ENCODE results near the gene COL12A1.

Gene COL12A1

DNA sequence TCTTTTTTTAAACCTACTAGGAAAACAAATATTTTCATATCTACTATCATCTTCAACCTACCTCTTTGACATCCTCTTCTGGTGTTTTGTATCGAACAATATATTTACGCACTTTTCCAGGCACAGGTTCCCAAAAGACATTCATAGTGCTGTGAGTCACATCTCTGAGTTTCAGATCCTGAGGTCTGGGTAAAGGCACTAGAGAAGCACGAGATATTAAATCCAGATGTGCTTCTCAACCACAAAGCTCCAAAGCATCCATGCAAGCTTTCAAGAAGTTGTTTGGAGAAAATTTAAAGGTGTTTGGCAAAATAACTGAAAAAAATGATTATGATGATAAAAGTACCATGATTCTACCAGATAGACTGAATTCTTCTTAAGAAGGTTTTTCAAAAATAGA is 62.7 kb downstream of the COL12A1 start:
- DNase-seq (ENCODE audit: low read depth in 2 of 2): no peak

DNA sequence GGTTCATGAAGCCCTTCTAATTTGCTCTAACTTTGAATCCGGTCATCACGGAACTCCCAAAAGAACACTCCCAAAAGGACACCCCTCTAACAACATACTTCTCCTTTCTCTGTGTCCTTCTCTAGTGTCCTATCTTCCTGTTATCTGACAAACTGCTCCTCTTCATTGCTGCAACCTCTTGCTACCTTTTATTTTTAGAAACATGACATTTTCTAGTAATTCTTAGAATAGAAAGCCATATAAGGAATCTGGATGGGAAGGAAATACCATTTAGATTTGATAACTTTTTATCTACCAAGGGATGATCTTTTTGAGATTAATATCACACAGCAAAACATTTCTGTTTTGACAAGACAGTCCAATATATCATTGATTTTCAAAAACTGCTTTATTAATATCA is 63.1 kb downstream of the COL12A1 start:
- DNase-seq (ENCODE audit: low read depth in 2 of 2): no peak

DNA sequence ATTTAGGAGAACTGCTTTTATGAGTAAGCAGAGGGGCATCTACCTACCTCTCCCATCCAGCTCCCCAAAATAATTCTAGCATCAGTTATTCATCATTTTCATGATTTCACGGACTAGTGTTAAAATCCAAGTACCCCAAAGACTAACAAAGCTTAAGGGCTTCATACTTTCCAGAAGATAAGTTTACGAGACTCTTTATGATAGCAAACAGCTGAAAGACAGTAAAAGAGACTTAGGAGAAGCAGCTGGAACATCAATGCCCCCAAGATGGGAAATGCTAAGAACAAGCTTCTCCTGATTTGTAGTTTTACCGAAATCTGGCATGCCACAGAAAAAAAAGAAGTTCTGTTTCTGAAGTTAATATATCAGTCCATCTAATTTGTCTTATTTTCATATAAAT is 70.0 kb downstream of the COL12A1 start:
- DNase-seq (ENCODE audit: low read depth in 2 of 2): no peak

DNA sequence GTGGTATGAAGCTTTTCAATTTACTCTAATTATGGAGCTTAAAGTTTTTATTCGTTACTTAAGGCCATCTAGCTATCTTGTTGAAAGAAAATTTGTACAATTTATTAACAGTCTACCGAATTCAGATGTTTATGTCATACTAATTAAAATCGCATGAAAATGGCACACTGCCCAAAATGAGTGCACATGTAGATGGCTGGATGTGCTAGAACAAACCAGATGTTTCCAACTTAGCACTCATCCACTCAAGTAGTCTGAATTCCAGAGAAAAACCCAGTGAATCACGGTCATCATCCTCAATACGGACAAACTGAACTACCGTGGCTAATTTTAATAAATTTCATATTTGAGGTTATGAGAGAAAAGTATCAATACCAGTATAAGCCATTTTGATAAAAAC is 70.4 kb downstream of the COL12A1 start:
- no peak for DNase-seq (ENCODE audit: low read depth in 2 of 2)

DNA sequence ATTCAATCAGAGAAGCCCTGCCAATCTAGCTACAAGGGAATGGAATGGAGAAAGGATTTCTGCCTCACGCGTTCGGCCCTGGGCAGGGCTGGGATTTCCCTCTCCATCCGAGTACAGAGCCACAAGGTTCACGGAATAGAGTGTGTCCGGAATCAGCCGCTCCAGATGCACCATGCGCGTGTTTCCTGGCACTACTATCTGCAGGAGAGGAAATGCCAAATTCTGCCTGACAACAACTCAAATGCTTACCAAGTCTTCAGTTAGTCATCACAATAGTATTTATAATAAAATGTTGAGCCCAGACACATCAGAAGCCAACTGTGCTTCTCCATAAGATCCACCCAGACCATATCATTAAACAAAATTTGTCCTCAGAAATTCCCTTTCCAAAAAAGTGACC is 75.1 kb downstream of the COL12A1 start:
- no peak for DNase-seq (ENCODE audit: low read depth in 2 of 2)

DNA sequence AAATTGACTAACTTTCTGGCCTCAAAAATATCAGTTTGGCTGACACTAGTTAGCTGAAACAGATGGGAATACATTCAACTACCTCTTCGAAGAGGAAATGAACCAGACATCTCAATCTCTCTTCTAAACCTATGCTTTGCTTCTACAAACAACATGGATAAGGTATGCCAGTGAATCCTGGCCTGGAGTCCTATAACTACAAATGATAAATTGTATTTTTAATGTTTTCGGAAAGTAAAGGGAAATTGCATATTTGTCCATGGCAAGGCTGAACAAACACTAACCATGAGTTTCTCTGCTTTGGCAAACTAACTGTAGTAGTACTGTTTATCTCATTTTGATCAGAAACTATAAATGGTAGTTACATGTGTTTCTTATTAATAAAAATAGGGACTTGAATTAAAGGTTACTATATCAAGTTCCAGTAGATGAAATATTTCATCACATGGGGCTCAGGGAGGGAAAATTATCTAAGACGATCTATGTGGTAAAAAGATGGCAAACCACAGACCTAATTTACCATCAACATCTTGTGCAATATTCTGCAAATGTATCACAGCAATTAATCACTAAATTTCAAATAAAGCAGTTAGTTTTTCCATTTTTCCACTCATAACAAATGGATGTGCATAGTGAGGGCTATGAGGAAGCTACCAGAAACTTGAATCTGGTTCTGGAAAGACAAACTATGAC is 76.8 kb downstream of the COL12A1 start:
- no peak for DNase-seq (ENCODE audit: low read depth in 2 of 2)

DNA sequence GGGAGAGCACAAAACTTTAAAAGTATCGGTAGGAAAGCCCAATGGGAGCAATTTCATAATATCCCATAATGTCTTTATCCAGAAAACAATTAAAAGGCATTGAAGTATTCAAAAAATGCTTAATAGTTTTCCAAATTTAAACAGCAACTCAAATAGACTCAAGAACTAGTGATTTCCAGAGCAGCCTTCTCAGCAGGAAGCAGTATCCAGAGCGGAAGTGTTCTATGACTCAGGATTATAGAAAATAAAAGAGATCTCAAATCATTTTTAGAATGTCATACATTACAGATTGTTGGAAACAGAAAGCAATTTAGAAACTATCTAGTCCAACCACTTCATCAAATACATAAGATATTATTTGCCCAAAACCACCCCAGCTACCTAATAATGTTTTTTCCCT is 79.3 kb downstream of the COL12A1 start:
- no peak for DNase-seq (ENCODE audit: low read depth in 2 of 2)

DNA sequence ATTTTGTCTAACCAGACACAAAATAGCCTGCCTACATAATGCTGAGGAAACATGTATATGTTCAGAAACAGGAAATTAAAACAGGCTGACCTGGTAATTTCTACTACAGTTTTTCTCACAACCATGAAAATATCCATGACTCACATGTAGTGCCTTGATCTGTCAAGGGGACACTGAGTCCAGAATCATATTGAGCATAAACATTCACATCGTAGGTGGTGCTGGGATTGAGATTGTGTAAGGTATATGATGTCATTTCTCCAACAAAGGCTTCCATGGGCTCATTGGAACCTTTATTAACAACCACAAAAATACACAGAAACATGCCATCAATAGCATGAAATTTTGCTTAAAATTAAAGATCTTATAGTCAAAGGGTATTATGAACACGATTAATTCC is 80.9 kb downstream of the COL12A1 start:
- DNase-seq (ENCODE audit: low read depth in 2 of 2): no peak

DNA sequence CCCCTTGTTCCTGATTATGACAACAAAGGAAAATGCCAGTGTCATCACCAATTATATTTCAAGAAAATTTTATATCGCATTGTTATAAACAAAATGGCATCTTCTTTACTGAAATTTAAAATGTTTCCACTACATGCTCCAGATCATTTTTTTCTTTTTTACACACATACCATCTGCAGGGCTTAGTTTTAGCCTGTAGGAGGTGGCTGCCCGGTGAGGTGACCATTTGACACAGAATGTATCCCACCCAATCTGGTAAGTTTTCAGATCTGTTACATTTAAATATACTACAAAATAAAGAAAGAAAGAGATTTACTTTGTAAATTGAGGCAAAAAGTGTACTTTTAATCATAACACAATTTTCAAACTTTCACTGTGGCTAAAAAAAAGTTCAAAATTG is 81.8 kb downstream of the COL12A1 start:
- no peak for DNase-seq (ENCODE audit: low read depth in 2 of 2)

DNA sequence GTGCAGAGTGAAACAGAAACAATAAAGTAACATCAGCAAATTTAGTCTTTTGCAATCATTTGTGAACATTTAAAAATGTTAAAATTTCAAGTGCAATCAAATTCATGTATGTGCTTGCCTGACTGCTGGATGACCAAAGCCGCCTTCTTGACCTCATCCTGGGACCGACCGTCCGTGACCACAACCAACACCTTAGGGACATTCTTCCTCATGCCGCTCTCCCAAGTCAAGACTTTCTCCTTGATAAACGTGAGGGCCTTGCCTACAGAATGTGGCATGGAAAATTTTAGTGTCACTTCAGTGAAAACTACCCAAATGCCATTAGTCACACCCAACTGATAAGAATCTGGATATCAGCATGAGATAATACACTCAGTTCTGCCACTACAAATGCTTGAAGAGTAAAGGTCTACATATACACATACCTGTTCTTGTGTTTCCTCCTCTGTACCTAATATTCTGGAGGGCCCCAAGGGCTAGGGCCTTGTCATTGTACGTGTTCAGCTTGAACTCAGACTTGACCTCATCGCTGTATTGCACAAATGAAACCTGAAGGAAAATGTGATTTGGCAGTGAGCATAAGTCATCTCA is 86.8 kb downstream of the COL12A1 start:
- DNase-seq (ENCODE audit: low read depth in 2 of 2): no peak

DNA sequence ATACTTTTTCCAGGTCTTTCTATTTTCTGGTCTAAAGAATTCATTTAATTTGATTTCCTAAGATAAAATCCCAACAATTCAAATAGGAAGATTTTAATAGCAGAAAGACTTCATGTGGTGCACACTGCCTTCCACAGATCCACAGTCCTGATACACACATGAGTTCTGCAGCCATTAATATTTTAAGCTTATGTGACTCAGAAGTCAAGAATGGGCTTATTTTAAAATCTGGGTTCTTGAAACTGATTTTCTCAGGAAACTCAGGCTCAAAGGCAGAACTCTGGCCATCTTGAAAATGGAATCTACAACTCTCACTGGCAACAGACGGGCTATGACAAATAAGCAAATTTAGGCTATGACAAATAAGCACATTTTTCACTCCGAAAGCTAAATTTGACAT is 88.2 kb downstream of the COL12A1 start:
- DNase-seq (ENCODE audit: low read depth in 2 of 2): no peak

DNA sequence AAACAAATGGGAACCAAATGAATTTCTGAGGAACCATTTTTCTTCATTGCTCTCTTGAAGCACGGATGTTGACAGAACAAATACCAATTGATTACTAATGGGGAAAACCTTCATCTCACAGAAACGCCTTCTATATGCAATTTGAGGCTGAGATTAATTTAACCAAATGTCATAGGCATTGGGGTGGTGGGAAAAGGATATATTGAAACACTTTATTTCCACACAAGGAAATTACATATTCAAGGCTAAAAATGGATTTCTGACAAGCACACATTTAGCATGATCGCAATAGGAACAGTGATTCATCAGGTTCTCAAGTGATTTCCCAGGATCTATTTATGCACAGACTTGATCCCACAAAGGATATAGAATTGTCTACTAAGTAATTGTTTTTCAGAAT is 88.9 kb downstream of the COL12A1 start:
- no peak for DNase-seq (ENCODE audit: low read depth in 2 of 2)

DNA sequence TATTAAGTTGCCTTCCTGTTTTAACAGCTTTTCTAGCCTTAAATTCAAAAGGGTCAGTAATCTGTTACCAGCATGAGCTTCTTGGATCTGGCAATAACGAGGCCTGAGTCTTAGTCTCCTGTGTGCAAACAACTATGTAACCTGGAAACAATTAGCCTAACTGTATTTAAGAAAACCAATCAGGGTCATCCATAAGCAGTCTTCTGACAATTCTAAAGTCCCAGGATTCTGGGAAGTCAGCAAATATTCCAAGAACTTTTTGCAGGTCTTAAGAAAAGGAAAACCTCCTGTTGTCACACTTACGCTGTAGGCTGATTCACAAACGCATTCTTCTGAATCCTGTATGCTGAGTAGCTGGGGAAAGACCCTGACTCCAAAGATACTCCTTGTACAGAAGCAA is 90.4 kb downstream of the COL12A1 start:
- no peak for DNase-seq (ENCODE audit: low read depth in 2 of 2)

DNA sequence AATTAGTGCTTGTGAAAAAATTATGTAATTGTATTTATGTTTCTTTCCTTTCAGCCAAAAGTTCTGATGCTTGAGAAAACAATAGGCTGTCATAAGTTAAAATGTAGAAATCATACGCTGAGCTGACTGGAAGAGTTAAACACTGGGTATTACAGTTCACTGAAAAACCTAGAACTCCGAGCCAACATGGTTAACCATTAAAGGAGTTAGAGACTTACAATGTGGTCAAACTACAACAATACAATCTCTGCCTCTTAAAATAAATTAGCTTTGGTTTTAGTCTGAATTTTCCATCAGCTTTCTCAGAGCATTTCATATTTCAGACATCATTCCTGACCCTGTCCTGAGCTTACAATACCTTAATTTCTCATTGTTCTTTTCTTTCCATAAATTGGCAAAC is 91.0 kb downstream of the COL12A1 start:
- no peak for DNase-seq (ENCODE audit: low read depth in 2 of 2)

DNA sequence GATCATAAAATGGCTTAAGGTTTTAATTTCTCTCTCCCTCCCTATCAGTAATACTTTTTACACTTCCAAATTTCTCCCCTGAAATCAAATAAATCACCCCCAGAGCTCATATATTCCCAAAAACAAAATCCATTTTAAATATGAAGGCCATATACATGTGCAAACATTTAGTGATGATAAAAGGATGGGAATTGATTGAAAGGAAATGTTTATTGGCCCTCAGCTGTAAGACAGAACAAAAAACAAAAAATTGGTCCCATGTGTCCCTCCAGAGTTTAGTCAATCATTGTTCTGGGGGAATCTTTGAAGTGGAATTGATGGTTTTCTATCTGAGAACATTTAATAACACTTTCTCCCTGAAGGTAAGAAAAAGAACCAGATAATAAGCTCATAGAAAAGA is 91.7 kb downstream of the COL12A1 start:
- DNase-seq (ENCODE audit: low read depth in 2 of 2): no peak

DNA sequence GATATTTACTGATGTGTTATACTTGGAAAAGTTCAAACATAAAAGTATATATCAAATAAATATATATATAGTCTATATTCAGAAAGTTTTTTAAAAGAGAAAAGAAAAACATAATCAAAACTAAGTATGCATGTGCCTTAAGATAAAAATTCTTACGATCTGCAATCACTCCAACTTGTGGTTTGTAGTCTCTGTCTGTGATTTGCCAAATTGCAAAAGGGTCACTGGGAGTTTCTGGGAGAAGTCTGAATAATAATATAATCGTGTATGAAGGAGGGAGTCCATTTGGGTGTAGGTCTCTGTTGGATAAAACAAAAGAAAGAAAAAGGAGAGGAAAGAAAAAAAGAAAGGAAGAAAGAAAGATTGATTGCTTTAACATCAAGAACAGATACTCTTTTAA is 92.4 kb downstream of the COL12A1 start:
- DNase-seq (ENCODE audit: low read depth in 2 of 2): no peak

DNA sequence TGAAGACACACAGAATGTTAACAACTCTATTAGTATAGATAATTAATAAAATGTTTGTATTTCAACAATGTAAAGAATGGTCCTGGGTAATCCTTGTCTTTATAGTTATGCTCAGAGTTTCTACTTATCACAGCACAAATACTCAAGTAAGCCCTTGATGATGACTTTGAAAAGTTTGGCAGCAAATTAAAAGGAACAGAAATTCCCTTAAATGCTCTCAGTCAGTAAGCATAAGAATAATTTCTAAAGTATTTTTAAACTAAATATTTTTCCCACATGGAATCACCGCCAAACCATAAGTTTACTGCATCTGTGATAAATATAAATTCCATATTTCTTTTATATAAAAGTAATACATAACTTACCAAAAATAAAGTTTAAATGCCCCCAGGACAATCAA is 96.1 kb downstream of the COL12A1 start:
- DNase-seq (ENCODE audit: low read depth in 2 of 2): no peak

DNA sequence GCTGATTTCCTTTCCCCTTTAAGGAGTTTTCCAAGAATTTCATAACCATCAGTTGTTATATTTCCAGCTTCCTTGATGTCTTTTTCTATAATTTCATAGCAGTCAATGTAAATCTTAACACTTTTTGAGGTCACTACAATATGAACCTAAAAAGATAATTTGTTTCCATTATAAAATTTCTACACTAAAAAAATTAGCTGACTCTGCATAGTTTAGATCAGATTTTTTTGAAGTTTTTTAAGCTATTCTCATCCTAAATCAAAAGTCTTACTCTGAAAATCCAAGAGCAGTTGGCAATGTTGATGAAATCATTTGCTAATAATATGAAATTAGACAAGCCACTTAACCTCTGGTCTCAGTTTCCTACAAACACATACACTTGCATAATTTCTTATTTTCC is 96.8 kb downstream of the COL12A1 start:
- no peak for DNase-seq (ENCODE audit: low read depth in 2 of 2)

DNA sequence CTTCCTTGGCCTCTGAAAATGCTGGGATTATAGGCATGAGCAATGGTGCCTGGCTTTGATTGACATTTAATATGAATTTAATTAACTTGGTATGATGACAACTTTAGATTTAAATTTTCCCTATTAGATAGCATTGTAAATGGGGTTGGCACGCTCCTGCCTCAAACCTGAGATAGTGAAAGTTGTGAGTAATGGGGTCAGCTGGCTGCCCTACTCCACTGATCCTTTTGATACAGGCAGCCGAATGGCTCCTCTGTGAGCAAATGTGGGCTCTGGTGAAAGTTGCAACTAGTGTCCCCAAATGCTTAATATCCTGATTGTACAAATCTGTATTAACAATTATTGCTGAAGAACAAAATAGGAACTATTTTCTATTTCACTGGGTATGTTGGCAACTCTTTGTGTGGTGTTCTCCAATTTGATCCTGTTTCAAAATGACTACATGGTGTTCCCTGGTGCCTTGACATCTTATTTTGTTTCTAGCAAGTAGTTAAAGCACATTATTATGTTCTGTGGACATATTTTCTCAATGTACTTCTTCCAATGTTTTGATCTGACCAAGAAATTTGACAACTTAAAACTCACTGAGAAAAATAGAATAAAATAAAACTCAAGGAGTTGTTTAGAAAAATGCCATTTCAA is 97.4 kb downstream of the COL12A1 start:
- no peak for DNase-seq (ENCODE audit: low read depth in 2 of 2)

DNA sequence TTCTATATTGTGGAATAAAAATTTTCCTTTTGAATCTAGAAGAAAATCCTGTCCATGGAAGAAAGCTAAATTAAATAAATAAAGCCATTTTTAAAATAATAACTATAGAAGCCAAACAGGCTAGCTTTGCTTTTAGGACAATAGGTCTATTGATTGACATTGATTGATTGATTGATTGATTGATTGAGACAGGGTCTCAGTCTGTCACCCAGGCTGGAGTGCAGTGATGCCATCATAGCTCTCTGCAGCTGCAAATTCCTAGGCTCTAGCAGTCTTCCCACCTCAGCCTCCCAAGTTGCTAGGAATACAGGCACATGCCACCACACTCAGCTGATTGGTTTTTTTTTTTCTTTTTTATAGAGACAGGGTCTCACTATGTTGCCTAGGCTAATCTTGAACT is 97.9 kb downstream of the COL12A1 start:
- no peak for DNase-seq (ENCODE audit: low read depth in 2 of 2)

DNA sequence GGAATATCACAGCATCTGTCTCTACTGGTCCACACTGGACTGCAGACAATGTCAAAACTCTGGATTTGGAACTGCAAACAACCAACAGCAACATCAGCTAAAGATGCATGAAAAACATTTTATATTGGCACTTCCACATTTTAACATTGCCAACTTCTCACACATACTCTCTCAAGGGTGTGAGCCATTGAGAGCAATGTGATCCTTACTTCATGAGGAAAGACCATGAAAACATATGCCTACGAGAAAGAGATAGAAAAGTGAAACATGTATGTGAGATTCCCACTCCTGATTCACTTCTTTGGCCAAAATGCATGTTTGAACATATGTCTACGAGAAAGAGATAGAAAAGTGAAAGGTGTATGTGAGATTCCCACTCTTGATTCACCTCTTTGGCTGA is 99.4 kb downstream of the COL12A1 start:
- DNase-seq (ENCODE audit: low read depth in 2 of 2): no peak

DNA sequence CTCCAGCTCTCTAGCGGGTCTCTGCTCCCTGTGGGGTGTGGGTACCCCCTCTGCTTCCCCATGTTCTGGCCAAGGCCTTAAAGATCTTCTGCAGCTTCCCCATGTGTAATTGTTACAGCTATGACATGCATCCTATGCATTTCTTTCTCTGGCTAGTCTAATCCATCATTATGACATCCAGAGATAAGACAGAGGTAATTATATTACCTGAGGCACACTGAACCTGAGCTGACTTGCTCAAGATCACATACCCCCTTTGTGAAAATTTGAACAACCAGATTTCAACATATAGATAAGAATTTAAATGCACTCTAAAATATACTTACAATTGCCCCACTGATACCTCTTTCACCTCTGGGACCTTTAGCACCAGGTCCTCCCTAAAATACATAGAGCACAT is 102.4 kb downstream of the COL12A1 start:
- DNase-seq (ENCODE audit: low read depth in 2 of 2): no peak

DNA sequence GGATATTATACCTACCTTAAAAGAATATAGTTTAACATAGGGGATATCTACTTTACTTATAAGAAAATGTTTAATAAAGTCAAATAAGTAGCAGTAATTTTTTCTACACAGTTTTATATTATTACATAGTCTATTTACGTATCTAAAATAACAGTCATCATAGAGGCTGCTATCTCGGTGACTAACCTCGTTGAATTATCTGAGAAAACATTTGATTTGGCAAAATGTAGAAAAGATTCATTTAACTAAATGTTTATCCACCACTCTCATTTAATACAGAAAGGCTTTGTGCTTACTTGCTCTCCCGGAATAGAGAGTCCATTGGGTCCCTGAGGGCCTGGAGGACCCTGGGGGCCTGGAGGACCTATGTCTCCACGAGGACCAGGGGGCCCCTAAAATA is 103.6 kb downstream of the COL12A1 start:
- no peak for DNase-seq (ENCODE audit: low read depth in 2 of 2)

DNA sequence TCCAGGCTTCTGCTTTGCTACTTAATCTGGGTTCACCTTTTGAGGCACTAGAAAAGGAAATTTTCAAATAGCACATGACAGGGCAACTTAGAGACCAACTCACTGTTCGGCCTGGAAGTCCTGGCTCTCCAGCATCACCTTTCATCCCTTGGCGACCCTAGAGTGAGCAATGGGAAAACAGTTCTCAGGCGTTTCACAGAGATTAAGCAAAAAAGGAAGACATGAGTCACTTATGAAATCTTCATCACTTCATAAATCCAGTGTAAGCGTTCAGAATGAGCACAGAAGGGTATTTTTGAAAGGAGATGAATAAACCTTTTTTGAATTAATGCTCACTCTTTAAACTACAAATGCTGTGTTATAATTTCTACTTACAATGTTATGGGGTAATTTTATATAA is 104.0 kb downstream of the COL12A1 start:
- no peak for DNase-seq (ENCODE audit: low read depth in 2 of 2)
